MM.1S (cell line): ENCODE results near the gene FCGR3A.

Experiments used
- EZH2phosphoT487 ChIP-seq: fragments of 300-600 bp; sonication (generic); IDR thresholded peaks from 2 replicates; pipeline ENCODE4 v1.6.1; 2018; ENCODE audit warnings: antibody characterized with exemption, low read length
- TF ChIP-seq, protein P1 (sequence below): fragments of 300-600 bp; sonication (generic); IDR thresholded peaks from 2 replicates; pipeline ENCODE4 v1.5.1; 2016; ENCODE audit warnings: antibody characterized with exemption, low read length, mixed read lengths

DNA sequence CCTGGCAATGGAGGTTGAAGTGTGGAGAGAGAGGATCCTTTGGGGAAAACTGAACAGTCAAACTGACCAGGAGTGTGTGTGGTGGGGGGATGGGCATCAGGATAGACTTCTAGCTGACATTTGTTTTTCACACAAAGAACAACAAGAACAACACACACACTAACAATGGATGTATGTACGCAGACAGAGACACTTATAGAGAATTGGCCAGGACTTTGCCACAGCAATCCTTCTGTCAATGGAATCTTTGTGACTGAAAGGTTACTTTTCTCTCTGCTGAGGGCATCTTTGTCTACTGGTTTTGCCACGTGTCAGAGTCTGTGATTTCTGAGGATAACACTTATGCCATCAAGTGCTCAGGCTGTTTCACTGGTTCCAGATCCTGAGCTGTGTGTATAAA lies 56.8 kb downstream of the FCGR3A start:
- TF ChIP-seq, protein P1, sequence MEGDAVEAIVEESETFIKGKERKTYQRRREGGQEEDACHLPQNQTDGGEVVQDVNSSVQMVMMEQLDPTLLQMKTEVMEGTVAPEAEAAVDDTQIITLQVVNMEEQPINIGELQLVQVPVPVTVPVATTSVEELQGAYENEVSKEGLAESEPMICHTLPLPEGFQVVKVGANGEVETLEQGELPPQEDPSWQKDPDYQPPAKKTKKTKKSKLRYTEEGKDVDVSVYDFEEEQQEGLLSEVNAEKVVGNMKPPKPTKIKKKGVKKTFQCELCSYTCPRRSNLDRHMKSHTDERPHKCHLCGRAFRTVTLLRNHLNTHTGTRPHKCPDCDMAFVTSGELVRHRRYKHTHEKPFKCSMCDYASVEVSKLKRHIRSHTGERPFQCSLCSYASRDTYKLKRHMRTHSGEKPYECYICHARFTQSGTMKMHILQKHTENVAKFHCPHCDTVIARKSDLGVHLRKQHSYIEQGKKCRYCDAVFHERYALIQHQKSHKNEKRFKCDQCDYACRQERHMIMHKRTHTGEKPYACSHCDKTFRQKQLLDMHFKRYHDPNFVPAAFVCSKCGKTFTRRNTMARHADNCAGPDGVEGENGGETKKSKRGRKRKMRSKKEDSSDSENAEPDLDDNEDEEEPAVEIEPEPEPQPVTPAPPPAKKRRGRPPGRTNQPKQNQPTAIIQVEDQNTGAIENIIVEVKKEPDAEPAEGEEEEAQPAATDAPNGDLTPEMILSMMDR = no peak
- no peak for TF ChIP-seq EZH2phosphoT487
